GM23338 (cell line): ENCODE data around the gene ATXN7.

ENCODE experiments used
- CREB1 ChIP-seq: fragments of 250-450 bp; sonication (Bioruptor Pico); IDR thresholded peaks from 2 replicates; pipeline ENCODE4 v1.5.0; 2020; ENCODE audit warnings: low read depth, mild to moderate bottlenecking, moderate library complexity
- EZH2 ChIP-seq: fragments of 200-600 bp; sonication (generic); IDR thresholded peaks from one replicate; pipeline ENCODE4 v1.8.0; 2017; ENCODE audit warnings: antibody characterized with exemption, mild to moderate bottlenecking, low read depth; ENCODE audit not compliant: unreplicated experiment
- EZH2phosphoT487 ChIP-seq: fragments of 200-600 bp; sonication (generic); IDR thresholded peaks from one replicate; pipeline ENCODE4 v1.8.1; 2018; ENCODE audit warnings: antibody characterized with exemption; ENCODE audit not compliant: unreplicated experiment
- JUNB ChIP-seq: IDR thresholded peaks from one replicate; pipeline ENCODE4 v1.6.1; 2016; ENCODE audit warnings: antibody characterized with exemption; ENCODE audit not compliant: unreplicated experiment
- POLR2AphosphoS5 ChIP-seq: IDR thresholded peaks from 2 replicates; pipeline ENCODE4 v1.6.1; 2016; ENCODE audit warnings: antibody characterized with exemption, low read depth
- ZNF114 ChIP-seq: fragments of 250-450 bp; sonication (Bioruptor Pico); IDR thresholded peaks from 2 replicates; pipeline ENCODE4 v1.5.0; 2020; ENCODE audit warnings: mild to moderate bottlenecking, moderate library complexity
- ZNF331 ChIP-seq: fragments of 250-450 bp; sonication (Bioruptor Pico); IDR thresholded peaks from 2 replicates; pipeline ENCODE4 v1.5.0; 2020; ENCODE audit warnings: low read depth, mild to moderate bottlenecking, moderate library complexity
- TF ChIP-seq, protein P1 (sequence below), 2 experiments: fragments of 200-600 bp in 1 of 2; sonication (generic) in 1 of 2; conservative IDR thresholded peaks; 2 replicates each; pipeline versions ENCODE4 v1.5.1 to v1.6.1; 2016 to 2017; ENCODE audit warnings: antibody characterized with exemption in 2 of 2, low read depth in 2 of 2, mild to moderate bottlenecking in 2 of 2, moderate library complexity in 1 of 2
- TF ChIP-seq, protein P2 (sequence below): fragments of 250-450 bp; sonication (Bioruptor Pico); IDR thresholded peaks from 2 replicates; pipeline ENCODE4 v1.5.0; 2020; ENCODE audit warnings: mild to moderate bottlenecking, moderate library complexity
- TF ChIP-seq, protein P3 (sequence below): IDR thresholded peaks from one replicate; pipeline ENCODE4 v1.6.1; 2018; ENCODE audit warnings: antibody characterized with exemption; ENCODE audit not compliant: unreplicated experiment

DNA sequence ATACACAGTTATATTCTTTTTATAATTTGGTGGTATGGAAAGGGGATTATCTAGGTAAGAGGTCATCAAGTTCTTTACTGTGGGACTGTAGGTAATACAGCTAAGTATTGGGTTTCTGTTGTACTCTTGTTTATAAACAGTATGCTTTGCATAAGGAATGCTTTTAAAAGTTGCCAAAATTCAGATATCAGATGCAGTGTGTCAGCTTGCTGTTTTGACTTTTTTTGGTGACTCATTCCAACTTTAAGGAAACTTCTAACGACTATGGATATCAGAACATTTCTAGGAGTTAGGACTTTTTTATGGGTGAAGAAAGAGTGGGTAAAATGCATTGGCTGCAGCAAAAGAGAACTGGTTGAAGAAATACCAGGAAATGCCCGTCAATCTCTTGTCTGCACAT lies 45.8 kb downstream of the ATXN7 start:
- TF ChIP-seq, protein P1, sequence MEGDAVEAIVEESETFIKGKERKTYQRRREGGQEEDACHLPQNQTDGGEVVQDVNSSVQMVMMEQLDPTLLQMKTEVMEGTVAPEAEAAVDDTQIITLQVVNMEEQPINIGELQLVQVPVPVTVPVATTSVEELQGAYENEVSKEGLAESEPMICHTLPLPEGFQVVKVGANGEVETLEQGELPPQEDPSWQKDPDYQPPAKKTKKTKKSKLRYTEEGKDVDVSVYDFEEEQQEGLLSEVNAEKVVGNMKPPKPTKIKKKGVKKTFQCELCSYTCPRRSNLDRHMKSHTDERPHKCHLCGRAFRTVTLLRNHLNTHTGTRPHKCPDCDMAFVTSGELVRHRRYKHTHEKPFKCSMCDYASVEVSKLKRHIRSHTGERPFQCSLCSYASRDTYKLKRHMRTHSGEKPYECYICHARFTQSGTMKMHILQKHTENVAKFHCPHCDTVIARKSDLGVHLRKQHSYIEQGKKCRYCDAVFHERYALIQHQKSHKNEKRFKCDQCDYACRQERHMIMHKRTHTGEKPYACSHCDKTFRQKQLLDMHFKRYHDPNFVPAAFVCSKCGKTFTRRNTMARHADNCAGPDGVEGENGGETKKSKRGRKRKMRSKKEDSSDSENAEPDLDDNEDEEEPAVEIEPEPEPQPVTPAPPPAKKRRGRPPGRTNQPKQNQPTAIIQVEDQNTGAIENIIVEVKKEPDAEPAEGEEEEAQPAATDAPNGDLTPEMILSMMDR (conservative IDR thresholded peaks at IDR 0.05; ENCODE audit: low read depth in 2 of 2), result no peak
- TF ChIP-seq EZH2phosphoT487 (no peak), ZNF114 (CRISPR knock-in tag) (no peak), EZH2 (no peak), POLR2AphosphoS5 (no peak), CREB1 (no peak), JUNB (no peak), ZNF331 (CRISPR knock-in tag) (no peak)
- TF ChIP-seq, protein P2, sequence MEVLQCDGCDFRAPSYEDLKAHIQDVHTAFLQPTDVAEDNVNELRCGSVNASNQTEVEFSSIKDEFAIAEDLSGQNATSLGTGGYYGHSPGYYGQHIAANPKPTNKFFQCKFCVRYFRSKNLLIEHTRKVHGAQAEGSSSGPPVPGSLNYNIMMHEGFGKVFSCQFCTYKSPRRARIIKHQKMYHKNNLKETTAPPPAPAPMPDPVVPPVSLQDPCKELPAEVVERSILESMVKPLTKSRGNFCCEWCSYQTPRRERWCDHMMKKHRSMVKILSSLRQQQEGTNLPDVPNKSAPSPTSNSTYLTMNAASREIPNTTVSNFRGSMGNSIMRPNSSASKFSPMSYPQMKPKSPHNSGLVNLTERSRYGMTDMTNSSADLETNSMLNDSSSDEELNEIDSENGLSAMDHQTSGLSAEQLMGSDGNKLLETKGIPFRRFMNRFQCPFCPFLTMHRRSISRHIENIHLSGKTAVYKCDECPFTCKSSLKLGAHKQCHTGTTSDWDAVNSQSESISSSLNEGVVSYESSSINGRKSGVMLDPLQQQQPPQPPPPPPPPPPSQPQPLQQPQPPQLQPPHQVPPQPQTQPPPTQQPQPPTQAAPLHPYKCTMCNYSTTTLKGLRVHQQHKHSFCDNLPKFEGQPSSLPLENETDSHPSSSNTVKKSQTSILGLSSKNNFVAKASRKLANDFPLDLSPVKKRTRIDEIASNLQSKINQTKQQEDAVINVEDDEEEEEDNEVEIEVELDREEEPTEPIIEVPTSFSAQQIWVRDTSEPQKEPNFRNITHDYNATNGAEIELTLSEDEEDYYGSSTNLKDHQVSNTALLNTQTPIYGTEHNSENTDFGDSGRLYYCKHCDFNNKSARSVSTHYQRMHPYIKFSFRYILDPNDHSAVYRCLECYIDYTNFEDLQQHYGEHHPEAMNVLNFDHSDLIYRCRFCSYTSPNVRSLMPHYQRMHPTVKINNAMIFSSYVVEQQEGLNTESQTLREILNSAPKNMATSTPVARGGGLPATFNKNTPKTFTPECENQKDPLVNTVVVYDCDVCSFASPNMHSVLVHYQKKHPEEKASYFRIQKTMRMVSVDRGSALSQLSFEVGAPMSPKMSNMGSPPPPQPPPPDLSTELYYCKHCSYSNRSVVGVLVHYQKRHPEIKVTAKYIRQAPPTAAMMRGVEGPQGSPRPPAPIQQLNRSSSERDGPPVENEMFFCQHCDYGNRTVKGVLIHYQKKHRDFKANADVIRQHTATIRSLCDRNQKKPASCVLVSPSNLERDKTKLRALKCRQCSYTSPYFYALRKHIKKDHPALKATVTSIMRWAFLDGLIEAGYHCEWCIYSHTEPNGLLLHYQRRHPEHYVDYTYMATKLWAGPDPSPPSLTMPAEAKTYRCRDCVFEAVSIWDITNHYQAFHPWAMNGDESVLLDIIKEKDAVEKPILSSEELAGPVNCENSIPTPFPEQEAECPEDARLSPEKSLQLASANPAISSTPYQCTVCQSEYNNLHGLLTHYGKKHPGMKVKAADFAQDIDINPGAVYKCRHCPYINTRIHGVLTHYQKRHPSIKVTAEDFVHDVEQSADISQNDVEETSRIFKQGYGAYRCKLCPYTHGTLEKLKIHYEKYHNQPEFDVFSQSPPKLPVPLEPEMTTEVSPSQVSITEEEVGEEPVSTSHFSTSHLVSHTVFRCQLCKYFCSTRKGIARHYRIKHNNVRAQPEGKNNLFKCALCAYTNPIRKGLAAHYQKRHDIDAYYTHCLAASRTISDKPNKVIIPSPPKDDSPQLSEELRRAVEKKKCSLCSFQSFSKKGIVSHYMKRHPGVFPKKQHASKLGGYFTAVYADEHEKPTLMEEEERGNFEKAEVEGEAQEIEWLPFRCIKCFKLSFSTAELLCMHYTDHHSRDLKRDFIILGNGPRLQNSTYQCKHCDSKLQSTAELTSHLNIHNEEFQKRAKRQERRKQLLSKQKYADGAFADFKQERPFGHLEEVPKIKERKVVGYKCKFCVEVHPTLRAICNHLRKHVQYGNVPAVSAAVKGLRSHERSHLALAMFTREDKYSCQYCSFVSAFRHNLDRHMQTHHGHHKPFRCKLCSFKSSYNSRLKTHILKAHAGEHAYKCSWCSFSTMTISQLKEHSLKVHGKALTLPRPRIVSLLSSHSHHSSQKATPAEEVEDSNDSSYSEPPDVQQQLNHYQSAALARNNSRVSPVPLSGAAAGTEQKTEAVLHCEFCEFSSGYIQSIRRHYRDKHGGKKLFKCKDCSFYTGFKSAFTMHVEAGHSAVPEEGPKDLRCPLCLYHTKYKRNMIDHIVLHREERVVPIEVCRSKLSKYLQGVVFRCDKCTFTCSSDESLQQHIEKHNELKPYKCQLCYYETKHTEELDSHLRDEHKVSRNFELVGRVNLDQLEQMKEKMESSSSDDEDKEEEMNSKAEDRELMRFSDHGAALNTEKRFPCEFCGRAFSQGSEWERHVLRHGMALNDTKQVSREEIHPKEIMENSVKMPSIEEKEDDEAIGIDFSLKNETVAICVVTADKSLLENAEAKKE (CRISPR knock-in tag), result no peak
- TF ChIP-seq, protein P3, sequence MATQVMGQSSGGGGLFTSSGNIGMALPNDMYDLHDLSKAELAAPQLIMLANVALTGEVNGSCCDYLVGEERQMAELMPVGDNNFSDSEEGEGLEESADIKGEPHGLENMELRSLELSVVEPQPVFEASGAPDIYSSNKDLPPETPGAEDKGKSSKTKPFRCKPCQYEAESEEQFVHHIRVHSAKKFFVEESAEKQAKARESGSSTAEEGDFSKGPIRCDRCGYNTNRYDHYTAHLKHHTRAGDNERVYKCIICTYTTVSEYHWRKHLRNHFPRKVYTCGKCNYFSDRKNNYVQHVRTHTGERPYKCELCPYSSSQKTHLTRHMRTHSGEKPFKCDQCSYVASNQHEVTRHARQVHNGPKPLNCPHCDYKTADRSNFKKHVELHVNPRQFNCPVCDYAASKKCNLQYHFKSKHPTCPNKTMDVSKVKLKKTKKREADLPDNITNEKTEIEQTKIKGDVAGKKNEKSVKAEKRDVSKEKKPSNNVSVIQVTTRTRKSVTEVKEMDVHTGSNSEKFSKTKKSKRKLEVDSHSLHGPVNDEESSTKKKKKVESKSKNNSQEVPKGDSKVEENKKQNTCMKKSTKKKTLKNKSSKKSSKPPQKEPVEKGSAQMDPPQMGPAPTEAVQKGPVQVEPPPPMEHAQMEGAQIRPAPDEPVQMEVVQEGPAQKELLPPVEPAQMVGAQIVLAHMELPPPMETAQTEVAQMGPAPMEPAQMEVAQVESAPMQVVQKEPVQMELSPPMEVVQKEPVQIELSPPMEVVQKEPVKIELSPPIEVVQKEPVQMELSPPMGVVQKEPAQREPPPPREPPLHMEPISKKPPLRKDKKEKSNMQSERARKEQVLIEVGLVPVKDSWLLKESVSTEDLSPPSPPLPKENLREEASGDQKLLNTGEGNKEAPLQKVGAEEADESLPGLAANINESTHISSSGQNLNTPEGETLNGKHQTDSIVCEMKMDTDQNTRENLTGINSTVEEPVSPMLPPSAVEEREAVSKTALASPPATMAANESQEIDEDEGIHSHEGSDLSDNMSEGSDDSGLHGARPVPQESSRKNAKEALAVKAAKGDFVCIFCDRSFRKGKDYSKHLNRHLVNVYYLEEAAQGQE, result no peak
